ENCODE results near the gene FICD. TPM values are rescaled to one million over a fixed set of nuclear protein-coding genes. Genes with fewer than 3 reads are reported as not detected.

FICD gene
- total RNA-seq, 3 donors from 2014 or later (not counting 1 experiment from before 2014, with no cell fraction given), result 3.9 to 7.5 (median 6.6) TPM

DNA sequence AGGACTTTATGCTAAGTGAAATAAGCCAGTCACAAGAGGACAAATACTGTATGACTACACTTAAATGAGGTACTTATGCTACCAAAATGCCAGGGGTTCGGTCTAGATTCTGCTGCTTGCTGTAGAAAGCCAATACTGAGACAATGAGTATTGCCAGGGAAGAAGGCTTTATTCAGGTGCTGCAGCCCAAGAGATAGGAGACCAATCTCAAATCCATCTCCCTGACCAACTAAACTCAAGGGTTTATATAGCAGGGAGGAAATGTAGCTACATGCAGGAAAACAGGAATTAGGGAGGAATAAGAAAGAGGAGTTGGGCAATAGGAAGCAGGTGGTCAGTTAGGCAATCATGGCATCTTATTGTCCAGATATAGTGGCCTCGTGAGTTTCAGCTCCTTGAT, 12.2 kb upstream of the FICD start:
- intact Hi-C loops (cut with micrococcal nuclease), result no loop called here
- H3K4me1 Mint-ChIP-seq, result no peaks in the 10 kb centered on the region
- WGBS (ENCODE audit: insufficient coverage), result 88% methylated on average over 2 of the region's 2 CpGs

DNA sequence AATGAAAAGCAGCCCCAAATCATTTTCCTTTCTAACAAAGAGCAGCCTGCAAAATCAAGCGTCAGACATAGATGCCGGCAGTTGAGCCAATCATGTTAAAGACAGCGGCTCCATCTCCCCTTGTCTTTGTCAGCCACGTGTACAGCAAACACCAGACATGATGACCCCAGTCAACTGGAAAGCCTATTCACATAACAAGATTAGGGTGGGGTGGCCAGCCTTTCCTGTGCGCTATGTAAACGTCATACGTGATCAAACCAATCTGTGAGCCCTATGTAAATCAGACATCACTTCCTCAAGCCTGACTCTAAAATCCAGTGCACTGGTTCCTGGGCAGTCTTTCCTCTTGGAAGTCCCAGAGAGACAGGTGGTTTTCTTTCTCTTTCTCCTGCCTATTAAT, 9.9 kb upstream of the FICD start:
- DNase-seq (no peak), ATAC-seq (no peak)
- peaks cover 30 to 60% of the 10 kb centered on the region in 2 donors for H3K27me3 Mint-ChIP-seq (ENCODE audit: low read depth in 2 of 2)
- intact Hi-C loops (cut with micrococcal nuclease), result no loop called here
- H3K9me3 ChIP-seq (ENCODE audit: control insufficient read depth, insufficient read depth, low read length), result peaks cover 12% of the 10 kb centered on the region
- WGBS (ENCODE audit: insufficient coverage), result 82% methylated on average over 7 of the region's 7 CpGs
- H3K4me3 ChIP-seq (ENCODE audit: low read length), result no peak overlapping the region
- no peaks in the 10 kb centered on the region for H3K36me3 ChIP-seq (ENCODE audit: control insufficient read depth, insufficient read depth, low read length)
- H3K4me3 Mint-ChIP-seq, result no peak overlapping the region
- H3K4me1 ChIP-seq (ENCODE audit: control insufficient read depth, insufficient read depth, low read length), result no peaks in the 10 kb centered on the region
- H3K4me1 Mint-ChIP-seq, result no peaks in the 10 kb centered on the region
- H3K9me3 Mint-ChIP-seq, result peaks cover 4 to 14% of the 10 kb centered on the region in 2 donors
- H3K27ac Mint-ChIP-seq, result no peak overlapping the region
- H3K36me3 Mint-ChIP-seq, result peaks cover 12% of the 10 kb centered on the region
- H3K27ac ChIP-seq (ENCODE audit: low read length), result no peak overlapping the region
- TF ChIP-seq, protein P1, sequence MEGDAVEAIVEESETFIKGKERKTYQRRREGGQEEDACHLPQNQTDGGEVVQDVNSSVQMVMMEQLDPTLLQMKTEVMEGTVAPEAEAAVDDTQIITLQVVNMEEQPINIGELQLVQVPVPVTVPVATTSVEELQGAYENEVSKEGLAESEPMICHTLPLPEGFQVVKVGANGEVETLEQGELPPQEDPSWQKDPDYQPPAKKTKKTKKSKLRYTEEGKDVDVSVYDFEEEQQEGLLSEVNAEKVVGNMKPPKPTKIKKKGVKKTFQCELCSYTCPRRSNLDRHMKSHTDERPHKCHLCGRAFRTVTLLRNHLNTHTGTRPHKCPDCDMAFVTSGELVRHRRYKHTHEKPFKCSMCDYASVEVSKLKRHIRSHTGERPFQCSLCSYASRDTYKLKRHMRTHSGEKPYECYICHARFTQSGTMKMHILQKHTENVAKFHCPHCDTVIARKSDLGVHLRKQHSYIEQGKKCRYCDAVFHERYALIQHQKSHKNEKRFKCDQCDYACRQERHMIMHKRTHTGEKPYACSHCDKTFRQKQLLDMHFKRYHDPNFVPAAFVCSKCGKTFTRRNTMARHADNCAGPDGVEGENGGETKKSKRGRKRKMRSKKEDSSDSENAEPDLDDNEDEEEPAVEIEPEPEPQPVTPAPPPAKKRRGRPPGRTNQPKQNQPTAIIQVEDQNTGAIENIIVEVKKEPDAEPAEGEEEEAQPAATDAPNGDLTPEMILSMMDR (IDR thresholded peaks at IDR 0.05), result no peak
- H3K27me3 ChIP-seq (ENCODE audit: control insufficient read depth, insufficient read depth, low read length), result peaks cover 3% of the 10 kb centered on the region

More for the DNA sequence above, 12.2 kb upstream of the FICD start:
- H3K9me3 ChIP-seq (ENCODE audit: control insufficient read depth, insufficient read depth, low read length), result peaks cover 12% of the 10 kb centered on the region
- no peak overlapping the region for H3K27ac ChIP-seq (ENCODE audit: low read length)
- Mint-ChIP-seq H3K27ac (no peak overlapping the region), H3K36me3 (peaks cover 12% of the 10 kb centered on the region), H3K9me3 (peaks cover 4 to 14% of the 10 kb centered on the region in 2 donors), H3K27me3 (ENCODE audit: low read depth in 2 of 2) (peaks cover 33 to 49% of the 10 kb centered on the region in 2 donors), H3K4me3 (no peak overlapping the region)
- peaks cover 3% of the 10 kb centered on the region for H3K27me3 ChIP-seq (ENCODE audit: control insufficient read depth, insufficient read depth, low read length)
- H3K4me3 ChIP-seq (ENCODE audit: low read length), result no peak overlapping the region
- no peak for ATAC-seq
- no peaks in the 10 kb centered on the region for H3K4me1 ChIP-seq (ENCODE audit: control insufficient read depth, insufficient read depth, low read length)
- TF ChIP-seq, protein P1 (IDR thresholded peaks at IDR 0.05), result no peak
- no peak for DNase-seq
- no peaks in the 10 kb centered on the region for H3K36me3 ChIP-seq (ENCODE audit: control insufficient read depth, insufficient read depth, low read length)

DNA sequence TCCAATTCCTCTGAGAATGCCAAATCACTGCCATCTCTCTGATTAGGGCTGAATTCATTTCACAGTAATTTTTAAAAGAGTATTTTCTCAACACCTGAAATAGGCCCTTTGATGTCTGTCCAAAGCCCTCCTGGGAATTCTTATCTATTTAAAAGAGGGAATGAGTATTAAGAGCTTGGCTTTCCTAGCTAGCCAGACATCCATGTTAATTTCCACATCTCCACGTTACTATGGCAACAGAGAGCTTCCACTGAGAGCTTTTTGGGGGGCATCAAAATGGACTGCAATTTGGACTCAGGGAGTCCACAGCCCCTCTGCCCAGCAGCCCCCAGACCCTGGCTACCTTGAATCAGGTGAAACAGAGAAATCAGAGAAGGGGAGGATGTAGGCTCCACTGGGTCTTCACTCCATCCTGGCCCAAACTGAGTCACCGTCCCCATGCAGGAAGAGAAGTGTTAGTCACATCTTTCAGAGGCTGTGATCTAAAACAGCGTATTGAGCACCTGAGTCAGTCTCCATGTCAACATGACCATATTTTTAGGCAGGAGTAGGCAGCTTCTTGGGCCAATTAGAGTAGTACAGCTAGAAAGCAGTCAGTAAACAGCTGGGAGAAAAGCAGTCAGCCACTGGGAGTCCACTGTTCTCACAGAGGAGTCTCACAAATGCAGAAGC, 7.0 kb upstream of the FICD start:
- H3K27ac Mint-ChIP-seq, result no peak overlapping the region
- DNase-seq, result no peak
- Histone ChIP-seq H3K4me1 (ENCODE audit: control insufficient read depth, insufficient read depth, low read length) (peaks cover 7% of the 10 kb centered on the region), H3K9me3 (ENCODE audit: control insufficient read depth, insufficient read depth, low read length) (peaks cover 4% of the 10 kb centered on the region), H3K27ac (ENCODE audit: low read length) (no peak overlapping the region), H3K4me3 (ENCODE audit: low read length) (no peak overlapping the region), H3K27me3 (ENCODE audit: control insufficient read depth, insufficient read depth, low read length) (peaks cover 3% of the 10 kb centered on the region), H3K36me3 (ENCODE audit: control insufficient read depth, insufficient read depth, low read length) (no peaks in the 10 kb centered on the region)
- peaks cover 24 to 46% of the 10 kb centered on the region in 2 donors for H3K27me3 Mint-ChIP-seq (ENCODE audit: low read depth in 2 of 2)
- intact Hi-C loops (cut with micrococcal nuclease), result no loop called here
- peaks cover 8% of the 10 kb centered on the region in 2 donors for H3K4me1 Mint-ChIP-seq
- no peak for ATAC-seq
- H3K4me3 Mint-ChIP-seq, result no peak overlapping the region
- H3K9me3 Mint-ChIP-seq, result peaks cover 4 to 8% of the 10 kb centered on the region in 2 donors
- TF ChIP-seq, protein P1 (IDR thresholded peaks at IDR 0.05), result no peak
- WGBS (ENCODE audit: insufficient coverage), result 62% methylated on average over 3 of the region's 3 CpGs
- peaks cover 7% of the 10 kb centered on the region for H3K36me3 Mint-ChIP-seq

DNA sequence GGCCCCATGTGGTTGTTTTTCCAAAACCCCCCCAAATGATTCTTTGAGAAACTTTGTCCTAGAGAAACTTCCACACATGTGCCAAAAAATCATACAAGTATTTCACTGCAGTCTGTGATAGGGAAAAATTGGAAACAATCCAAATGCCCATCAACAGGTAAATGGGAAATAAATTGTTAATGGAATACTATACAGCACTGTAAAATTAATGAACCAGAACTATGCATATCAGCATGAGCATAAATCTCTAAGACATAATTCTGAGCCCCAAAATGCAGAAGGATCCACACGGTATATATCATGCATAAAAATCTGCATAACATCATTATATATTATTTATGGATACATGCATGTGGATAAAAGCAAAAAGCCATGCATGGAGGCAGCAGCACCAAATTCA, 5.3 kb upstream of the FICD start:
- H3K27ac ChIP-seq (ENCODE audit: low read length), result no peak overlapping the region
- Mint-ChIP-seq H3K27ac (no peak overlapping the region), H3K4me1 (peaks cover 16 to 18% of the 10 kb centered on the region in 2 donors), H3K27me3 (ENCODE audit: low read depth in 2 of 2) (peaks cover 13 to 29% of the 10 kb centered on the region in 2 donors), H3K4me3 (no peak overlapping the region), H3K9me3 (no peaks in the 10 kb centered on the region), H3K36me3 (no peaks in the 10 kb centered on the region)
- H3K36me3 ChIP-seq (ENCODE audit: control insufficient read depth, insufficient read depth, low read length), result no peaks in the 10 kb centered on the region
- no peak overlapping the region for H3K4me3 ChIP-seq (ENCODE audit: low read length)
- WGBS (ENCODE audit: insufficient coverage), result no CpG with 5 or more reads among the region's 1 CpG
- ATAC-seq (no peak), DNase-seq (no peak)
- H3K4me1 ChIP-seq (ENCODE audit: control insufficient read depth, insufficient read depth, low read length), result peaks cover 13% of the 10 kb centered on the region
- no peaks in the 10 kb centered on the region for H3K9me3 ChIP-seq (ENCODE audit: control insufficient read depth, insufficient read depth, low read length)
- H3K27me3 ChIP-seq (ENCODE audit: control insufficient read depth, insufficient read depth, low read length), result peaks cover 2% of the 10 kb centered on the region
- intact Hi-C loops (cut with micrococcal nuclease), result no loop called here
- TF ChIP-seq, protein P1 (IDR thresholded peaks at IDR 0.05), result no peak

All from natural killer cell (primary cell).